DMS53 treated with DMSO at 0.1 percent for 48 hours (cell line): Measurements from ENCODE around the gene PRAC1.

Experiments
- DNase-seq: peaks from one replicate; lab custom pipeline; 2025; ENCODE audit not compliant: unreplicated experiment; lab: John Stamatoyannopoulos, UW

Gene PRAC1

DNA sequence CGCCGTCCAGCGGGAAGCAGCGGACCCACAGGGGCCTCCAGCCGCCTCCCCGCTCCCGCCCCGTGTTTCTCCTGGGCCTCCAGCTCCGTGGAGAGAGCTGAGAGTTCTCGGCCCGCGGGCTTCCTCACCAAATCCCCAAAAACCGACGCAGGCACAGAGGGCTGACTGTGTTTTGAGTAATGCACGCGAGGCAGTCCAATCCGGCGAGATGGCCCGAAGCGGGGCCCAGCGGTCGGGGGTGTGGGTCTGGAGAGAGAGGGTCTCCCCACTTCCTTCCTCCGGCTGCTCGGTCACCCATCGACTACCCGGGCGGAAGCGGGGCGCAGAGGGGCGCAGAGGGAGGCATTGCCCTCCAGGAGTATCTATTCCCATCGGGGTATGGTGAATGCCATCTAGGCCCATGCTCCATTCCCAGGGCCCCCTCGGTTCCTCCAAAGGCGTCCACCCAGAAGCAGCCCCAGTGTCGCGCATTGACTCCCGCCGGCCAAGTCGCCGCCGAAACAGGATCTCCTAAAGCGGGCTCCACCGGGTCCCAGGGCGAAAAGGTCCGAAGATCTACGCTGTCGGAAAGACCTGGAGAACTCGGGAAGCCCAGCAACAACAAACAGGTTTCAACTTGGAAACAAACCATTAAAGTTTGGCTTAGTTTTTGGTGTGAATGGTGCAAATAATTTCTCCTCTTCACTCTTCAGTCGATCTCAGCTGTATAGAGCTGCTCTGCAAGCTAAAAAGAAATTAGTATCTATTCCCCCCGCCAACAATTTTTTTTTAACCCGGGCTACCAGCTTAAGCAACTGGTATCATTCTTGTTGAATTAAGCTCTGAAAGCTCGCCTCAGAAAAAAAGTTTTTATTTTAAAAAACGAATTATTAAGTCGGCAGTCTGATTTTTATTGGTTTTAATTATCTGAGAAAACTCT is 25.4 kb upstream of the PRAC1 start:
- no peak for DNase-seq

DNA sequence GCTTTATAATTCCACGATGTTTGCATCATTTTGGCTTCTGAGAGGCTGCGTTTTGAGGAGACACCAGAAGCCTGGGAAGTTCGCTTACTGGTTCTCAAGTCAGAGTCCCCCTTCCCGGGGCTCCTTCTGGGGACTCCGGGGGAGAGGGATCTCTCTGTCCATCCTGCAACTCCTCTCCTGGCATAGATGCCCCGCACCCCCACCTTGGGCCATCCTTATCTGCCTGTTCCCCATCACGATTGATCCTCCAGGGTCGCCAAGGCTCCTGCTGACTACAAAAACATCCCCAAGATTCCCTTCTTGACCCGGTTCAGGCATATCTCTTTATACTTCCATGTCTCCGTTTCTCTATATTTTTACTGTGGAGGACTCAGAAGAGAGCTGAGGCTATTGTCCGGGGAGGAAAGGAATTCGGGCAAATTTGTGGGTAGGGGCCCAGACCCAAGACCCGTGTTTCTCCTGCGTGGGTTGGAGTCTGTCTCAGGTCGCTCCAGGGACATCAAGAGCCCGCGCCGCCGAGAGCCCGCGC is 24.7 kb upstream of the PRAC1 start:
- DNase-seq = no peak

DNA sequence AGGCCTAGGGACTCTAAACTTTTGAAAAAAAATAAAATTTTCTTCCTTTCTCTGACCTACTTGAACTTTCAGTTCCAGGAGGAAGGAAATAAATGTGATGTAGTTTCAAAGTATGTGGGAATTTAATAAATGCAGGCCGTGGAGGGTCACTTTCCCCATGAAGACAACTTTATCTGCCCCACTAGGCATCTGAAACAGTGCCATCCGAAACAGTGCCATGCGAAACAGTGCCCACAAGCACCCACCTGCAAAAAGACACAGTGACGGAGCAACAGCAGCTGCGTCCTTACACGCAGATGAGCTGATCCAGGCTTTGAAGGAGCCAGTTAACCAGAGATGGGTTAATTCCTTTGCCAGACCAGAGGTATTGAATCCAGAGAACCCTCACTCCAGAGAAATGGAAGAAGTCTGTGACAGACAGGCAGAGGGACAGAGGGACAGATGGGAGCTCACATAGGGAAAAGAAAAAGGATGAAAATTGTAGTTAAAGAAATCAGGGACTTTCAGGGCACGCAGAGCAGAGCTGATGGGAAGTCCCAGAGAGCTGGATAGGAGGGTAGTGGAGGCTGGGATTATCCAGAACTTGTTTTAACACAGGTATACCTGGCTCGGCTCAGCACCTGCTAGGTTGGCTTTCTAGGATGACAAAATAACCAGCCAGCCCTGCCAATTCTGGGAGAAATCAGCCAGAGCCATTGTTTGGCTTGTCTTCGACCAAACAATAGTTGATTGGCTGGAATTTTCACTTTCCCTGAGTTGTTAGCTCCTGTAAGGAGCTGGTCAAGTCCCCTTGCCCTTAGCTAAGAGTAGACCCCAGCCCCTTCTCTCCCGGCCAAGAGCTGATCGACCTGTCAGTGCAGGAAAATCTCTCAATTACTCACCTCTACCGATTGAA is 23.3 kb upstream of the PRAC1 start:
- no peak for DNase-seq

GRCh38 chr17:48740537-48740936 is 18.2 kb upstream of the PRAC1 start:
- DNase-seq = no peak

DNA sequence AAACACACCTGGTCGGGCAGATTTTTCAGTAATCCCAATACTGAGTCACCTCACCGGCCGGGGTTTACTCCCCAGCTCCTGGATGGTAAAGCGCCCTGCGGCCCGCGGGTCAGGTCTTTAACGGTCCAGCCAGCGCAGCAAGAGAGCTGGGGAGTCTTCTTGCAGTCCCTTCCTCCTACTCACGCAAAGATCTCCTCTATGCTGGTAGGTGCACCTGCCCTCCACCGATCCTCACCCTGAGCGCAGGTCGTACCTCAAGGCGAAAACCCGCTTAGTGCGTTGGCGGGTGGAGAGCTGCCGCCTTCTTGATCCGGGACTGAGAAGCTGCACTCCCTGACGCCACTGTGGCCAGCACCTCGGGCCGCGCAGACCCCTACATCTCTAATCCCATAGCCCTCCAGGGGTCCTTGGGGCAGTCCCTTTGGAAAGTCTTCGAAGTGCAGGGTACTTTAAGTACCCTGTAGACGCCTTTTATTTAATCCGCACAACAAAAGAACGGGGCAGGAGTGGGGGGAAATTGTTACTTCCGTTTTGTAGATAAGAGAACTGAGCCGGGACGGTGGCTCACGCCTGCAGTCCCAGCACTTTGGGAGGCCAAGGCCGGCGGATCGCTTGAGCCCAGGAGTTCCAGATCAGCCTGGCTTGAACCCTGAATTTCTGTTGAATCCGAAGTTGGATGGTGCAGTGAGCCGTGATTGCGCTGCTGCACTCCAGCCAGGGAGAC is 16.6 kb upstream of the PRAC1 start:
- DNase-seq = no peak

GRCh38 chr17:48738424-48738802 is 16.1 kb upstream of the PRAC1 start:
- no peak for DNase-seq

DNA sequence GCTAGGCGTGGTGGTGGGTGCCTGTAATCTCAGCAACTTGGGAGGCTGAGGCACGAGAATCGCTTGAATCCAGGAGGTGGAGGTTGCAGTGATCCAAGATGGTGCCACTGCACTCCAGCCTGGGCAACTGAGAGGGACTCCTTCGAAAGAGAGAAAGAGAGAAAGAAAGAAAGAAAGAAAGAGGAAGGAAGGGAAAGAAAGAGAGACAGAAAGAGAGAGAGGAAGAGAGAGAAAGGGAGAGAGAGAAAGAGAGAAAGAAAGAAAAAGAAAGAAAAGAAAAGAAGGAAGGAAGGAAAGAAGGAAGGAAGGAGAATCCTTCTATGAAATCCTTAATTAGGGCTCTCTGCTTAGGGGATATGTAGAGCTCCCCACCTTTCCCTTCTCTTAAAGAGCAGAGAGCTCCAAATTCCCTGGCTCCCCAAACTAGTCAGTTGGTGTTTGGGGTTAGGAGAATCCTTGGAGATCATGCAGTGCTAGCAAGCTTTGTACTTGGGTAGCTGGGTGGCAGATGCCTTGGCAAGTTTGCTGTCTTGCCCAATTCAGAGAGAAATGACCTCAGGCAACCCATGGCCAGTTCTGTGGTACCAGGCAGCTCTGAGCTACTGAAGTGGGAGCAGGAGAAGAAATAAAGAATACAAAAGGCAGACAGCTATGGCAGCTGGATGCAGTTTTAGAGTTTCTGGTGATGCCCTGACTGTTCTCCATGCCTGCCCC is 15.2 kb upstream of the PRAC1 start:
- no peak for DNase-seq

DNA sequence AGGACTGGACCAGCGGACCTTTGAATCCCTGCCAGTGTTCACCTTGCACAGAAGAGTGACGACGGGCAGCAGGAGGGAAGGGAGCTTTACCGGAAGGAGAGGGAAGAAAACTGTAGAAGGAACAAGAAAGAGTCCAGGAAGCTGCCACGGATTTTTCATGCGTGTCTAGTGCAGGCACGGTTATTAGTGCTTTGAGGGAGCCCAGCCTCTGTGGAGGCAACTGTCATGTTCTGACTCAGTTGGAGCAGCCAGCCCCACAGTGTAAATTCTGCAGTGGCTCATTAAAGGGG is 12.7 kb upstream of the PRAC1 start:
- no peak for DNase-seq

DNA sequence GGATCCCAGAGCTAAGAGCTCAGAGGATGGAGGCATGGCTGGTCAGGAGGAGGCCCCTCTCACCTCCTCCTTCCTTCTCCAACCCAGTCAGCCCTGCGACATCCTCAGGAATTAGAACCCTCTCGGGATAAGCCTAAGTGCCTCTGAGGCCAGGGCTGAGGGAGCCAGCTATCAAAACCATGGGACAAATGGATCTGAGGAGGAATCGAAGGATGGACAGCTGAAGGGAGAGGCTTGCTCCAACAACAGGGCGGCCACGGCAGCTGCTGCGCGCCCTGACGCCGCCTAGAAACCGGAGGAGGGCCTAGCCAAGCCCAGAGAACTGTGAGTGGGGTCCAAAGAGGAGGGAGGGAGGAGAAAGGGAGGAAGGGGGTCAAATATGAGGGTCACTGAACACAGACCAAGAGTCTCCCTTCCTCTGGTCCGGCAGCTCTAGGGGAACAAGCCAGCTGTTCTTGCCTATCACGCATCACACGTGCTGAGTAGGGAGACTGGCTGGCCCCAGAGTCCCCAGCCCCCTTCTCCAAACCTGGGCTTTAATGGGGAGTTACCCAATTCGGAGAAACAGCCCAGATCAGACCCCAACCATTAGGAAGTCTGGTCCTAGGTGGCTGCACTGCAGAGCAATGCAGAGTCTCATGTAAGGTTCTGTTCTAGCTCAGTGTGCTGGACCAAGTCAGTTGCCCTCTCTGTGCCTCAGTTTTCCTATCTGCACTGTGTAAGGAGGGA is 12.2 kb upstream of the PRAC1 start:
- no peak for DNase-seq

DNA sequence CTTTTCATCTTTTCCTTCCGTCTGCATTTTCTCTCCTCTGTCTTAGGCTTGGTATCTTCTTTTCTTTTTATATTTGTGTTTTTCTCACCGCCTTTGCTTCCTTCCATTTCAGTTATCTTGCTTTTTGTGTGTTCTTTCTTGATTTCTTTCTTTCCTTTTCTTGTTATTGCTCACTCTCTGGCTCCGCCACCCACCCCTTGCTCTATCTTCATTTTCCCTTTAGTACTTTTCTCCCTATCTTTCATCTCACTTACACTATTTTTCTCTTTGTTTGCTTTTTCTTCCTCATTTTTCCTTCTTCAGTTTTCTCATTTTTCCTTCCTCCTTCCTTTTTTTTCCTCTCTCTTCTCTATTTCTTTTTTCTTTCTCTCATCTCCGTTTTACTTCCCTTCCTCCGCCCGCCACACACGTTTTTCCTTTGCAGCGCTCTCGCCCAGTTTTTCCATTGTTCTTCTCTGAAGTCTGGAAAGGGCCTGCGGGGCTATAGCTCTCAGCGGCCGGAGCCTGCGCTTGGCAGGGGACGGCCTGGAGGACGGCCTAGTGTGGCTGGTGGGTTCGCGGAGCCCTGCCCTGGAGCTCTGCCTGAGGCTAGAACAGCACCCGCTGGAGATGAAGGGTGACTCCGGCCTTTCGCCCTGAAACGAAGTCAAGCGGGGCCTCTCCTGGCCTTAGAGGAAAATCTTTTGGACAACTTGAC is 11.5 kb upstream of the PRAC1 start:
- DNase-seq = no peak

DNA sequence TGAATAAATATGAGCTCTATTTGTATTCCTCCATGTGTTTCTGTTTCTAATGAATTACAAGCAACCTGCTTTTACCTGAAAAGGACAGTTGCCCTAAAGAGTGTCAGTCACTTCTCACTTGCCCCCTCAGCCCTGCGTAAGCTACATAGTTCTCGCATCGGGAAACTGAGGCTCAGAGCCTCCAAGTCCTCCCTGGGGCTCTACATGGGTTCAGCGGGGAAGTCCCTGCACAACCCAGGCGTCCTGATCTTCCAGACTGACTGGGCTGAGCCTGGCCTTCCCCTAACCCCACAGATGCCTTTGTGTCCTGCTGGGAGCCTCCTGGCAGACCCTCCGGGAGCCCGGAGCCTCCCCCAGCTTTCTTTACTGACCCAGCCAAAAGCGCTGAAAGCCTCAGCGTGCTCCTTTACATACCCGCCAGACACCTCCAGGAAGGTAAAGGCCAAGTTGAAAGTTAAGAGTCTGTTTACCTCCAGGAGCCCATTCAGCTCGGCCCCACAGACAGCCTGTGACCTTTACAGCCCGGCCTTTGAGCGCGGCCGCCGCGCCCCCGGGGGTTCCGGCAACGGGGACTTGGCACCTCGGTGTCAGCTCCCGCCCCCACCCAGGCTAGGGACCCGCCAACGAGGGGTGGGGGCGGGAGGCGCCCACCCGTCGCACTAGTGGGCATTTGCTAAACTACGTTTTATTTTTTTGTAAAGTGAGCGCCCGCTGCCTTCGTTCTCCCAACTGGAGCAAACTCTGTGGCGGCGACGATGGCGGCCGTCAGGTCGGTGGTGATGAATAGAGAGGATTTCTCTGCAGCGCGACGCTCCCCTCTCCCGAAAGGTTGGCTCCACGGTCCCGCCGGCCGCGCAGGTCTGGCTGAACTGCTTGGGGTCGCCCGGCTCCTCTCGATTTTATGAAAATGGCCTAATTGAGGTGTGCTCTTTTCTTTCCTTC is 10.6 kb upstream of the PRAC1 start:
- DNase-seq = no peak

GRCh38 chr17:48731355-48731754 is 9.0 kb upstream of the PRAC1 start:
- DNase-seq = no peak

- DNase-seq = no peak
Observed at GRCh38 chr17:48730240-48730550, 7.9 kb upstream of the PRAC1 start.

DNA sequence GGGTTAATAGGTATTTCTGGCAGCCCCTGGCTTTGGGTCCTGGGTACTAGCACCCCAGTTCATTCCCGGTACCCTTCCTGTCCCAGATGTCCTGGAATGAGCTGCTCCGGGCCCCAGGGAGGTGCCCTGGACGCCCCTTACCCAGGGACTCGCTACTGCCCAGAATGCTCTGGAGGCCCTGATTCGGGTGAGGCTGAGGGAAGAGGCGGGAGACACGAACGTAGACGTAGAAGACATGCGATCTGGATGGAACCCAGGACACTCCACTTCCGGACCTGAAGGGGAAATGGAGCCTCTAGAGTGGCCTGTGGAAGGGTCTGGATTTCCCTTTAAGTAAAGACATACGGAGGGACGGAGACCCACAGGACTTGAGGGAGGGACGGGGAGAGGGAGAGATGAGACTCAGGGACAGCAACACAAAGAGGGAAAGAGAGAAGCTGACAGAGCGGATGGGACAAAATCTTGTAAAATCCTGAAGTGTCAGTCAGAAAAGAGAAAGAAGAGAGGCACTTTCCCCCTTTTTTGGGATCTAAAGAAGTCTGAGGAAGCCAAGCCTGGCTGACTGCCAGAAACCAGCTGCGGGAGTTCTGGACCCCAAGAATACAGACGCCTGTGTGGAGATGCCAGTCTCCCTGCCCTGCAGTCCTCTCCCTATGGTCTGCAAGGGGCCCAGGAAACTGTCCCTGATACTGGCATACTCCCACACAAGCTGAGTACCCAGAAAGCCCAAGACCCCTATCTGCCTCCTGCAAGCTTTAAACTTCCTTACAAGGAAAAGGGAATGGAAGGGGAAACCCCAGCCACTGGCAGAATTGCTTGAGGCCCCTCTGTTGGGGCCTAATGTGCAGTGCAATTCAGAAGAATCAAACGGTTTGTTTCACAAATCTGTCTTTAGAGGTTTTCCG is 7.3 kb upstream of the PRAC1 start:
- DNase-seq = no peak

DNA sequence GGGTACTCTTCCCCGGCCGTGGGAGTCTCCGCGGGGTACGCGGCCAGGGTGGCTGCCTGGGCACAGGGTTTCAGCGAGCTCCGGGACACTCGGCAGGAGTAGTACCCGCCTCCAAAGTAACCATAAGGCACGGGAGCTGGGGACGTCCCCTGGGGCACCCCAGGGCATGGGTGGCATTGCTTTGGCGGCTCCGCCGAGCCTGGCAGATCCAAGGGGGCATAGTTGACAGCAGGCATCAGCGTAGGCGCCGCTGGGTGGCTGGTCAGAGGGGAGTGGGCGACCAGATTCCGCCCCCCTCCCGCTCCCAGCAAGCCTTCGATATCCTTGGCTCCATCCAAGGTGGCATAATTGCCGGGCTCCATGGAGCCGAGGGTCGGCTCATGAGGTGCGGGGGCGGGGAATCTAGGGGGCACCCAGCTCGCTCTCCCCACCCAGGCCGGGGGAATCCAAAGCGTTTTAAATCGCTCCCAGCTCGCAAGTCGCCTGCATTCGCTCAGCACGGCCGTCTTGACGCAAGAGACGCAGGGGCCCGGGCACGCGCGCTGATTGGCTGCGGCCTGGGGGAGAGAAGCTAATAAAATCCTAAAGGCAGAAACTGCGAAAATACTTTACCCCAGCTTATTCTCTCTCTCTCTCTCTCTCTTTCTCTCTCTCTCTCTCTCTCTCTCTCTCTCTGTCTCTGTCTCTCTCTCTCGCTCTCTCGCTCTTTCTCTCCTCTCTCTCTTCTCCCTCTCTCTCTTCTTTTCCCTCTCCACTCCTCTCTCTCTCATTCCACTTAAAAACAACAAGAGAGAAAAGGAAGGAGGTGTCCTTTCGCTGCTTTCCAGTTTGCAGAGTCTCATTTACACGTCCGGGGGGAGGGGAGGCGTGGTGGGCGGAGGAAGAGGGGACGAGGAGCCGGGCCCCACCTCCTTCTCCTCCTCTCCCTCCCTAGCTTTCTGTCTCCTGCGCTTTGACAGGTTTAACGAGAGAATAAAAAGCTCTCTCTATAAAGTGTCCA is 6.2 kb upstream of the PRAC1 start, which contains the start of gene HOXB13:
Gene HOXB13 (minus strand): TSS at position 519 of the 1,000 bp plus-strand sequence. CDS start 157 bp downstream, at position 362.
- DNase-seq = no peak
